Left ventricle myocardium inferior (tissue), 1 donor: ENCODE data around the gene RPL28. TPM values are rescaled to one million over a fixed set of nuclear protein-coding genes. Genes with fewer than 3 reads are reported as not detected.
A peak's percentile ranks its signal among the peaks of the same experiment; 100 is the strongest.

ENCODE experiments used
- DNase-seq: peaks from one replicate; pipeline ENCODE4 v3.0.0-alpha.2; 2020
- H3K27ac ChIP-seq: fragments of 200-600 bp; replicated peaks from 2 replicates; pipeline ENCODE4 v1.8.0; 2021
- H3K27me3 ChIP-seq: fragments of 200-600 bp; 2 replicates; pipeline ENCODE4 v1.8.0; 2021; ENCODE audit warnings: low read depth
- H3K36me3 ChIP-seq: fragments of 200-600 bp; 2 replicates; pipeline ENCODE4 v1.8.0; 2021
- H3K4me1 ChIP-seq: fragments of 200-600 bp; 2 replicates; pipeline ENCODE4 v1.8.0; 2021
- H3K4me3 ChIP-seq: fragments of 200-600 bp; 2 replicates; pipeline ENCODE4 v1.8.0; 2021; ENCODE audit warnings: mild to moderate bottlenecking, moderate library complexity
- H3K9me3 ChIP-seq: fragments of 200-600 bp; replicated peaks from 2 replicates; pipeline ENCODE4 v1.8.0; 2021
- intact Hi-C: fragments of 100-400 bp; cut with micrococcal nuclease; formaldehyde crosslinking; loops from one replicate; pipeline ENCODE4 v1.11.0; 2022
- total RNA-seq: library from RNA; stranded (reverse); fragmentation: NEBNext Ultra II Directional; extraction: Animal tissue kit (Norgen Biotek cat#: 25700); gene quantifications from one replicate; pipeline ENCODE4 v1.2.1, GENCODE V29; 2021
- TF ChIP-seq, protein P1 (sequence below): fragments of 200-600 bp; IDR thresholded peaks from 2 replicates; pipeline ENCODE4 v1.8.0; 2021; ENCODE audit warnings: antibody characterized with exemption, mild to moderate bottlenecking, borderline replicate concordance
- donor health status: DM: no; HTN: yes; CAD: no; lungs with severe emphysema.

RPL28 gene
- total RNA-seq, 1 donor from 2014 or later, result 559 TPM

DNA sequence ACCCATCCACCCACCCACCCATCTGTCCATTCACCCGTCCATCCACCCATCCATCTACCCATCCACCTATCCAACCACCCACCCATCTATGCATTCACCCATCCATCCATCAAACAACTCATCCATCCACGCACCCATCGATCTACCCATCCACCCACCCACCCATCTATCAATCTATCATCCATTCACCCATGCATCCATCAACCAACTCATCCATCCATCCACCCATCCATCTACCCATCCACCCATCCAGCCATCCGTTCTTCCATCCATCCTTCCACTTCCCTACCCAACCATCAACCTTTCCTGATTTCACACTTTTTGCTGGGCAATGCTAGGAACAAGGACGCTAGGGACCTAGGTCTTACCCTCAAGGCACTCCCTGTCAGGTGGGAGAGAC lies 3.7 kb upstream of the RPL28 start:
- Histone ChIP-seq H3K36me3 (peaks cover 1% of the 10 kb centered on the region), H3K4me3 (no peak overlapping the region), H3K27ac (no peak overlapping the region), H3K9me3 (no peaks in the 10 kb centered on the region), H3K27me3 (peaks cover 9% of the 10 kb centered on the region), H3K4me1 (peaks cover 37% of the 10 kb centered on the region)
- intact Hi-C loops, result no loop called here
- TF ChIP-seq, protein P1, sequence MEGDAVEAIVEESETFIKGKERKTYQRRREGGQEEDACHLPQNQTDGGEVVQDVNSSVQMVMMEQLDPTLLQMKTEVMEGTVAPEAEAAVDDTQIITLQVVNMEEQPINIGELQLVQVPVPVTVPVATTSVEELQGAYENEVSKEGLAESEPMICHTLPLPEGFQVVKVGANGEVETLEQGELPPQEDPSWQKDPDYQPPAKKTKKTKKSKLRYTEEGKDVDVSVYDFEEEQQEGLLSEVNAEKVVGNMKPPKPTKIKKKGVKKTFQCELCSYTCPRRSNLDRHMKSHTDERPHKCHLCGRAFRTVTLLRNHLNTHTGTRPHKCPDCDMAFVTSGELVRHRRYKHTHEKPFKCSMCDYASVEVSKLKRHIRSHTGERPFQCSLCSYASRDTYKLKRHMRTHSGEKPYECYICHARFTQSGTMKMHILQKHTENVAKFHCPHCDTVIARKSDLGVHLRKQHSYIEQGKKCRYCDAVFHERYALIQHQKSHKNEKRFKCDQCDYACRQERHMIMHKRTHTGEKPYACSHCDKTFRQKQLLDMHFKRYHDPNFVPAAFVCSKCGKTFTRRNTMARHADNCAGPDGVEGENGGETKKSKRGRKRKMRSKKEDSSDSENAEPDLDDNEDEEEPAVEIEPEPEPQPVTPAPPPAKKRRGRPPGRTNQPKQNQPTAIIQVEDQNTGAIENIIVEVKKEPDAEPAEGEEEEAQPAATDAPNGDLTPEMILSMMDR, result no peak
- DNase-seq, result no peak

DNA sequence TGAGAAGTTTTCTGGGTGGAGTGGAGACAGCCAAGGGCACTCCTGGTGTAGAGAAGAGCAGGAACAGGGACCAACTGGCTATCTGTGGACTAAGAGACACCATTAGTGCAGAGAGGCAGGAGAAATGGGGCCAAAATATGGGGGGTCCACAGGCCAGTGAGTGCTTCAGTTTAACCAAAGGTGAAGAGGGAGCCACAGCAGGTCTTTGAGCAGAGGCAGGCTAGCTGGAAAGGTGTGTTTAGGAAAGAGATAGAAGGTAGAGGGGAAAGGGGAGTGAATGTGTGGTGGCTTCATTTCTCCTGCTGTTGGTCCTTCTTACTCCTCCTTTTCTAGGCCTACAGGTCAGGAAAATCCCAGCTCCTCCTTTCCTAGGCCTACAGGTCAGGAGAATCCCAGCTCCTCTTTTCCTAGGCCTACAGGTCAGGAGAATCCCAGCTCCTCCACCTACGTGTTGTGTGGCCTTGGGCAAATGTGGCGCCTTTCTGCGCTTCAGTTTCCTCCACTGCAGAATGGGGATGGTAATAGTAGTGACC lies 3.1 kb upstream of the RPL28 start:
- TF ChIP-seq, protein P1, result no peak
- Histone ChIP-seq H3K27me3 (peaks cover 4% of the 10 kb centered on the region), H3K4me3 (peak overlapping the region; percentile 85), H3K9me3 (no peaks in the 10 kb centered on the region), H3K4me1 (peaks cover 40% of the 10 kb centered on the region), H3K27ac (no peak overlapping the region), H3K36me3 (peaks cover 7% of the 10 kb centered on the region)
- intact Hi-C loops, result no loop called here
- no peak for DNase-seq

GRCh38 chr19:55383279-55384130 lies 2.2 kb upstream of the RPL28 start:
- H3K27me3 ChIP-seq, result no peaks in the 10 kb centered on the region
- H3K4me3 ChIP-seq, result peak overlapping the region; percentile 85
- peaks cover 16% of the 10 kb centered on the region for H3K36me3 ChIP-seq
- DNase-seq, result peak; percentile 46
- intact Hi-C loops, result no loop called here
- peaks cover 45% of the 10 kb centered on the region for H3K4me1 ChIP-seq
- H3K9me3 ChIP-seq, result no peaks in the 10 kb centered on the region
- TF ChIP-seq, protein P1, result peak; percentile 45
- peak overlapping the region; percentile 95 for H3K27ac ChIP-seq

GRCh38 chr19:55384131-55384919 lies 1.4 kb upstream of the RPL28 start, which contains the start of gene TMEM238:
Gene TMEM238, minus strand, starts transcription at chr19:55384292. Its CDS starts 33 bp downstream, at chr19:55384259.
- Histone ChIP-seq H3K4me3 (peak within 1 kb of the TSS; percentile 85), H3K27ac (peak within 1 kb of the TSS; percentile 95), H3K27me3 (no peaks in the 10 kb centered on the region), H3K9me3 (no peaks in the 10 kb centered on the region), H3K36me3 (peaks cover 24% of the 10 kb centered on the region), H3K4me1 (peaks cover 53% of the 10 kb centered on the region)
- intact Hi-C loops, result no loop called here
- DNase-seq, result peak; percentile 29
- TF ChIP-seq, protein P1, result no peak

GRCh38 chr19:55384920-55385723 lies 610 bp upstream of the RPL28 start:
- H3K27ac ChIP-seq, result peak overlapping the region; percentile 95
- H3K27me3 ChIP-seq, result no peaks in the 10 kb centered on the region
- TF ChIP-seq, protein P1, result no peak
- peak; percentile 97 for DNase-seq
- peak overlapping the region; percentile 85 for H3K4me3 ChIP-seq
- peaks cover 32% of the 10 kb centered on the region for H3K36me3 ChIP-seq
- intact Hi-C loops, result no loop called here
- no peaks in the 10 kb centered on the region for H3K9me3 ChIP-seq
- peaks cover 59% of the 10 kb centered on the region for H3K4me1 ChIP-seq
